GM18498 (cell line): ENCODE measurements around the gene GRAMD1B.

Experiments
- ATAC-seq: cut with Tn5 transposase; IDR thresholded peaks from one replicate; pipeline ENCODE4 v1.9.1; 2021; ENCODE audit warnings: mild to moderate bottlenecking, moderate library complexity; ENCODE audit not compliant: unreplicated experiment

GRAMD1B gene

GRCh38 chr11:123473941-123474677, 44.0 kb downstream of the GRAMD1B start:
- no peak for ATAC-seq

GRCh38 chr11:123474994-123475393, 44.9 kb downstream of the GRAMD1B start:
- no peak for ATAC-seq

DNA sequence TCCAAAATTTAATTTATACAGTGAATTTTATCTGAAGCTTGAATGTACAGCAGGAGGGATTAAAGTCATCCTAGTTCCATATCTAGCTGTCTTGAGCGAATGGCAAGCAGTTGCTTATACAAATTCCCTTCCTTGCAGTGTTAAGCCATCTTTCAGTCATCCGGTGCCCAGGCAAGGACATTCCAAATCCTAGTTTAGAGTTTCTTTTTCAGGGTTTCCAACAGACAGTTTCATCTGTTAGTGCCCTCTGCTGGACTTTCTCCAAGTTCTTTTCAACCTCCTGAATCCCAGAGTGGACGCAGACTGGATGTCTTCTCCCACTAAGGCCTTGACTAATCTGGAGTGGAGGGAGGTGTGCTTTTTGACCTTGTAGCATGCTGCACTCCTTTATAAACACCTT, 45.4 kb downstream of the GRAMD1B start:
- no peak for ATAC-seq

GRCh38 chr11:123477205-123477907, 47.3 kb downstream of the GRAMD1B start:
- ATAC-seq, result no peak

DNA sequence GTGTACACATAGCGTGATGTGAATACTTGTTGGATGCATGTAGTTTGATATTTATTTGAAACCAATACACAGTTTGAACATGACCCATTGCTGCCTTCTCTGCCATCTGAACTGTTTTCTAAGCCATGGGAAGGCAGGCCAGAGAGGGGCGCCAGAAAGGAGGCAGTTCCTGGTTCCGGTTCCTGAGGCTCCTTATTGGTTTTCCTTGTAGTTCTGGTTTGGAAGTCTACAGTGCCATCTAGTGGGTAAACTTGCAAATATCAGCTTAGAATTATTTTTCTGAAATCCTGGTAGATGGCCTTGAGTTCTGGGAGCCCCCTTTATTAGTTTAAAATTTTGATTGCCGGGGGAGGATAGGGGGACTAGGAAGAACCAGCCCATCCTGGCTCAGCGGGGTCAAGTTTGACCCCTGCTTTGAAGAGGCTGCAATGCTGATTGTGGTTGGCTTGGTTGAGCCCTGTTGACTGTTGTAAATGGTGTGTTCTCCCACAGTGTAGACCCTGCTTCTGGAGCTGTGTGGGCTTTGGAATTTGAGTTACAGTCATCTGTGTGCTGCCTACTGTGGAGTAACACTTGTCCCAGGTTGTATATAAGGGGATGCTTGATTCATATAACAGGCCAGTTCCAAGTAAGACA, 48.4 kb downstream of the GRAMD1B start:
- no peak for ATAC-seq

GRCh38 chr11:123479048-123479837, 49.2 kb downstream of the GRAMD1B start:
- peak; percentile 63 for ATAC-seq

GRCh38 chr11:123480290-123480815, 50.3 kb downstream of the GRAMD1B start:
- peak; percentile 42 for ATAC-seq

GRCh38 chr11:123480882-123481281, 50.8 kb downstream of the GRAMD1B start:
- ATAC-seq, result no peak

DNA sequence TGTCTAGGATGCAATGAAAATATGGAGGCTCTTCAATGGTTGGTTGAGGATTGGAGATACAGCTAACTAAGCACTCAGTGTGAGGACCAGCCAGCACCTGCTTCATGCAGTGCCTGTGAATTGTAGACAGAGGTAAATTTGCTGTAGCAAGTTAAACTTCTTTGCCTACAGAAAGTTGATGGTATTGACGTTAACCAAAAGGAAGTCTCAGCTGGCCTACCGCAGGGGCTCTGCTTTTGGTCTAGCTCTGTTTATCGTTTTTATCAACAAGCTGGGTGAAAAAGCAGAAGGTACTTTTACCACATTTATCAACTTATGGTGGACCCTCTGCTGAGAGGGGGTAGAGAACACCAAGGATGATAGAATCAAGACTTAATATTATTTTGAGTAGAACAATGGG, 51.6 kb downstream of the GRAMD1B start:
- ATAC-seq, result no peak

- ATAC-seq, result no peak
Observed at GRCh38 chr11:123482218-123482617, 52.1 kb downstream of the GRAMD1B start.

GRCh38 chr11:123483058-123483457, 53.0 kb downstream of the GRAMD1B start:
- no peak for ATAC-seq

GRCh38 chr11:123483466-123483865, 53.4 kb downstream of the GRAMD1B start:
- ATAC-seq, result no peak

GRCh38 chr11:123484448-123484847, 54.4 kb downstream of the GRAMD1B start:
- peak; percentile 31 for ATAC-seq

DNA sequence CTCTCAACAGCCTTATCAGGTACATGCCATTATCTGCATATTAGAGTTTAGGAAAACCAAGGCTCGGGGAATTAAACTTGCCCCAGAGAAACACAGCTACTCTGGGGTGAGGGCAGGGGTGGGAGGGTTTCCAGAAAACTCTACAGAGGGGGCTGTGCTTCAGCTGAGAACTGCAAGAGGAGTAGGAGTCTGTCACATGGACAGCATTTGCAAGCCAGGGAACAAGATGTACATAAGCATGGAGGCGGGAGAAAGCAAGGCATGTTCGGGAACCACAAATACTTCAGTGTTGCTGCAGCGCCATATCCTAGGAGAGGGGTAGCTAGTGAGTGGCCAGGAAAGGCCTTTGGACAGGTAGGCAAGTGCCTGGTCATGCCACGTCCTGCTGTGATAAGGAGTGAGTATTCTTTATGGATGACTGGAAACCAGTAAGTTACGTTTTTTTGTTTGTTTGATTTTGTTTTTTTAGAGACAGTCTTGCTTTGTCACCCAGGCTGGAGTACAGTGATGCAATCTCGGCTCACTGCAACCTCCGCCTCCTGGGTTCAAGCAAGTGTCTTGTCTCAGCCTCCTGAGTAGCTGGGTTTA, 57.2 kb downstream of the GRAMD1B start:
- no peak for ATAC-seq

GRCh38 chr11:123490527-123490926, 60.5 kb downstream of the GRAMD1B start:
- ATAC-seq, result no peak

DNA sequence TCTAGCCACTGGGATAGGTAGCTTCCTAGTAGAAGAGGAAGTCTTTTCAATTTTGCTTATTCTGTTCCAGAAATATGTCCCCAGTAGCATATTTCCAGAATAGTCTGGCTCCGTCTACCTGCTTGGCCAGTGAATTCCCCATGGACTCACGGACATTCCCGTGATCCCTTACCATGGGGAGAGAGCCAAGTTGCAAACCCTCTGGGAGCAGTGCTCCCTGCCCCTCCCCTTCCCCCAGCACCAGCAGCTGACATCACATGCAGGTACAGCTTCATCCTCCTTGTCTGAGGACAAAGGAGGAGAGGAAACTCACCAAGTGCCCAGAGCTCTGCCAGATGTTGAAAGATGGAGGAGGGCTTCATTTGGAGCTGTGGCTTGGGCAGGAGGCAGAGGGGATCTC, 61.2 kb downstream of the GRAMD1B start:
- no peak for ATAC-seq

GRCh38 chr11:123493349-123494063, 63.4 kb downstream of the GRAMD1B start:
- no peak for ATAC-seq

GRCh38 chr11:123494195-123495050, 64.4 kb downstream of the GRAMD1B start:
- ATAC-seq, result no peak

- ATAC-seq, result no peak
Observed at GRCh38 chr11:123504401-123504800, 74.3 kb downstream of the GRAMD1B start.
